Spleen (tissue), 11 donors: ENCODE results near the gene PDGFRB. TPM values are rescaled to one million over a fixed set of nuclear protein-coding genes. Genes with fewer than 3 reads are reported as not detected.

Experiments used
- DNase-seq: peaks from one replicate; pipeline ENCODE4 v3.0.0-alpha.2; 2020
- H3K27ac ChIP-seq, 8 donors: fragments of 200-600 bp; sonication (generic) in 7 of 8; 1 replicate in 4 of 8; 2 replicates in 4 of 8; pipeline versions ENCODE4 v1.5.0 to v1.8.0; 2016 to 2021; ENCODE audit warnings: inconsistent platforms in 4 of 8, mild to moderate bottlenecking in 4 of 8, moderate library complexity in 1 of 8
- H3K27me3 ChIP-seq, 7 donors: fragments of 200-600 bp; sonication (generic) in 6 of 7; replicated peaks in 1 of 7; 1 replicate in 4 of 7; 2 replicates in 3 of 7; pipeline versions ENCODE4 v1.5.0 to v1.8.0; 2016 to 2021; ENCODE audit warnings: inconsistent platforms in 3 of 7, mild to moderate bottlenecking in 1 of 7
- H3K36me3 ChIP-seq, 6 donors: fragments of 200-600 bp; sonication (generic) in 5 of 6; 1 replicate in 4 of 6; 2 replicates in 2 of 6; pipeline versions ENCODE4 v1.5.0 to v1.8.0; 2016 to 2021; ENCODE audit warnings: inconsistent platforms in 2 of 6
- H3K4me1 ChIP-seq, 6 donors: fragments of 200-600 bp; sonication (generic) in 5 of 6; 1 replicate in 3 of 6; 2 replicates in 3 of 6; pipeline versions ENCODE4 v1.5.0 to v1.8.0; 2016 to 2021; ENCODE audit warnings: inconsistent platforms in 3 of 6
- H3K4me3 ChIP-seq, 8 donors: fragments of 200-600 bp; sonication (generic) in 7 of 8; 1 replicate in 4 of 8; 2 replicates in 4 of 8; pipeline versions ENCODE4 v1.5.0 to v1.8.0; 2016 to 2021; ENCODE audit warnings: inconsistent platforms in 4 of 8, mild to moderate bottlenecking in 4 of 8, moderate library complexity in 2 of 8
- H3K9me3 ChIP-seq, 8 donors: fragments of 200-600 bp; sonication (generic) in 7 of 8; 1 replicate in 4 of 8; 2 replicates in 4 of 8; pipeline versions ENCODE4 v1.5.0 to v1.8.0; 2016 to 2021; ENCODE audit warnings: inconsistent platforms in 4 of 8
- CTCF ChIP-seq, 11 experiments: fragments of 200-600 bp in 7 of 11; fragments of 450-650 bp in 4 of 11; sonication (generic) in 4 of 11; IDR thresholded peaks in 8 of 11; conservative IDR thresholded peaks in 3 of 11; 1 replicate in 7 of 11; 2 replicates in 4 of 11; pipeline versions ENCODE4 v1.4.0 to v1.8.0; 2016 to 2021; ENCODE audit warnings: antibody characterized with exemption in 11 of 11, inconsistent platforms in 4 of 11, mild to moderate bottlenecking in 1 of 11
- POLR2A ChIP-seq, 3 donors: fragments of 450-650 bp; IDR thresholded peaks; one replicate each; pipeline ENCODE4 v1.5.1; 2017; ENCODE audit warnings: antibody characterized with exemption in 3 of 3, mild to moderate bottlenecking in 1 of 3
- POLR2AphosphoS5 ChIP-seq, 3 donors: sonication (generic); formaldehyde crosslinking; IDR thresholded peaks; one replicate each; pipeline ENCODE4 v1.5.1; 2017; ENCODE audit warnings: antibody characterized with exemption in 3 of 3
- WGBS, 5 donors: extraction: QIAGEN DNeasy Blood & Tissue Kit in 3 of 5; methylation state at CpG; one replicate each; pipeline versions ENCODE4 v1.1.5 to v1.1.7; 2013 to 2018; 5-methylcytosine and 5-hydroxymethylcytosine counted together
- intact Hi-C: fragments of 100-400 bp; cut with DNase I; formaldehyde crosslinking; loops from one replicate; pipeline ENCODE4 v1.15.0; 2023; ENCODE audit warnings: low total_unique reads
- polyA plus RNA-seq, 3 donors: library from polyadenylated mRNA; stranded (reverse); fragments of 200-250 nt; gene quantifications; one replicate each; pipeline ENCODE4 v1.2.1, GENCODE V29; 2013
- total RNA-seq, 7 donors: library from RNA; depleted of rRNA in 3 of 7; stranded (reverse); fragments of >200 nt in 3 of 7; fragmentation: NEBNext Ultra II Directional in 4 of 7; extraction: Animal tissue kit (Norgen Biotek cat#: 25700) in 4 of 7; gene quantifications; one replicate each; pipeline versions ENCODE4 v1.1.0 to v1.2.1, GENCODE V29; 2016 to 2021
- donor health status: healthy with polysubstance abuse.
- donor health status: DM: no; HTN: no; CAD: no; lungs with moderate emphysema.
- donor health status: DM: no; HTN: no; CAD: no.
- donor health status: Bipolar disorder and iron deficiency.
- donor health status: healthy.
- donor health status: DM: no; HTN: no; CAD: no.
- donor health status: DM: yes; HTN: yes; CAD: no.

Gene PDGFRB
- total and polyA plus RNA-seq, 10 donors = 12.8 to 144 (median 88.5) TPM

- Histone ChIP-seq H3K4me3 (no peak overlapping the region), H3K4me1 (peaks cover 0 to 26% (median 6%) of the 10 kb centered on the region in 6 donors), H3K27me3 (no peaks in the 10 kb centered on the region), H3K9me3 (no peaks in the 10 kb centered on the region), H3K27ac (peak overlapping the region in 4 of 8 donors; percentile 18 to 64 (median 43)), H3K36me3 (peaks cover 0 to 90% (median 0%) of the 10 kb centered on the region in 6 donors)
- DNase-seq = no peak
- intact Hi-C loops = no loop called here
- TF ChIP-seq POLR2AphosphoS5 (IDR thresholded peaks at IDR 0.05) (no peak), POLR2A (IDR thresholded peaks at IDR 0.05) (no peak), CTCF (IDR thresholded peaks at IDR 0.05 in 8 of 11, conservative IDR thresholded peaks at IDR 0.05 in 3 of 11) (no peak)
- 45 to 61% (median 55%) methylated on average over 4 of the region's 4 CpGs for WGBS, 5 donors
Observed at GRCh38 chr5:150123542-150123941, 32.1 kb downstream of the PDGFRB start.

- peak; percentile 70 for DNase-seq
- WGBS, 5 donors = 87 to 95% (median 90%) methylated on average over 6 to 15 of the region's 15 CpGs
- H3K4me1 ChIP-seq = peaks cover 0 to 26% (median 6%) of the 10 kb centered on the region in 6 donors
- intact Hi-C loops = no loop called here
- H3K27me3 ChIP-seq = no peaks in the 10 kb centered on the region
- peak overlapping the region in 4 of 8 donors; percentile 18 to 64 (median 43) for H3K27ac ChIP-seq
- H3K9me3 ChIP-seq = no peaks in the 10 kb centered on the region
- H3K4me3 ChIP-seq = no peak overlapping the region
- H3K36me3 ChIP-seq = peaks cover 0 to 90% (median 0%) of the 10 kb centered on the region in 6 donors
- TF ChIP-seq POLR2A (IDR thresholded peaks at IDR 0.05) (no peak), POLR2AphosphoS5 (IDR thresholded peaks at IDR 0.05) (peak in 2 of 3 donors; percentile 15 to 53)
Observed at GRCh38 chr5:150122536-150123481, 32.8 kb downstream of the PDGFRB start.

GRCh38 chr5:150122158-150122510 lies 33.5 kb downstream of the PDGFRB start:
- H3K4me1 ChIP-seq = peaks cover 0 to 26% (median 6%) of the 10 kb centered on the region in 6 donors
- peaks cover 0 to 95% (median 0%) of the 10 kb centered on the region in 6 donors for H3K36me3 ChIP-seq
- H3K4me3 ChIP-seq = no peak overlapping the region
- WGBS, 5 donors = 37 to 71% (median 47%) methylated on average over 1 to 5 of the region's 5 CpGs
- H3K27ac ChIP-seq = peak overlapping the region in 2 of 8 donors; percentile 11 to 52
- peak; percentile 79 for DNase-seq
- no peak for TF ChIP-seq POLR2AphosphoS5 (IDR thresholded peaks at IDR 0.05)
- peak in 2 of 11 experiments; percentile 14 to 34 for TF ChIP-seq CTCF (IDR thresholded peaks at IDR 0.05 in 8 of 11, conservative IDR thresholded peaks at IDR 0.05 in 3 of 11)
- TF ChIP-seq POLR2A (IDR thresholded peaks at IDR 0.05) = no peak
- H3K9me3 ChIP-seq = no peaks in the 10 kb centered on the region
- intact Hi-C loops = no loop called here
- H3K27me3 ChIP-seq = no peaks in the 10 kb centered on the region

- Histone ChIP-seq H3K9me3 (no peaks in the 10 kb centered on the region), H3K27me3 (no peaks in the 10 kb centered on the region), H3K4me3 (no peak overlapping the region), H3K4me1 (peaks cover 0 to 26% (median 6%) of the 10 kb centered on the region in 6 donors), H3K27ac (peak overlapping the region in 2 of 8 donors; percentile 14 to 52), H3K36me3 (peaks cover 0 to 95% (median 0%) of the 10 kb centered on the region in 6 donors)
- peak; percentile 64 for DNase-seq
- no peak for TF ChIP-seq POLR2AphosphoS5 (IDR thresholded peaks at IDR 0.05)
- no peak for TF ChIP-seq CTCF (IDR thresholded peaks at IDR 0.05 in 8 of 11, conservative IDR thresholded peaks at IDR 0.05 in 3 of 11)
- TF ChIP-seq POLR2A (IDR thresholded peaks at IDR 0.05) = no peak
- 91 to 96% (median 92%) methylated on average over 14 of the region's 14 CpGs for WGBS, 5 donors
- intact Hi-C loops = no loop called here
Observed at GRCh38 chr5:150121448-150122157, 34.0 kb downstream of the PDGFRB start.
